ENCODE results near the gene CBFA2T3. TPM values are rescaled to one million over a fixed set of nuclear protein-coding genes. Genes with fewer than 3 reads are reported as not detected.

Gene CBFA2T3
- total and polyA plus RNA-seq, 8 donors = 3.8 to 10.4 (median 5.4) TPM

GRCh38 chr16:88993946-88994600 lies 17.1 kb upstream of the CBFA2T3 start:
- no peak overlapping the region for H3K4me3 ChIP-seq
- peak in 1 of 4 donors; percentile 64 for DNase-seq
- no peak for ATAC-seq

DNA sequence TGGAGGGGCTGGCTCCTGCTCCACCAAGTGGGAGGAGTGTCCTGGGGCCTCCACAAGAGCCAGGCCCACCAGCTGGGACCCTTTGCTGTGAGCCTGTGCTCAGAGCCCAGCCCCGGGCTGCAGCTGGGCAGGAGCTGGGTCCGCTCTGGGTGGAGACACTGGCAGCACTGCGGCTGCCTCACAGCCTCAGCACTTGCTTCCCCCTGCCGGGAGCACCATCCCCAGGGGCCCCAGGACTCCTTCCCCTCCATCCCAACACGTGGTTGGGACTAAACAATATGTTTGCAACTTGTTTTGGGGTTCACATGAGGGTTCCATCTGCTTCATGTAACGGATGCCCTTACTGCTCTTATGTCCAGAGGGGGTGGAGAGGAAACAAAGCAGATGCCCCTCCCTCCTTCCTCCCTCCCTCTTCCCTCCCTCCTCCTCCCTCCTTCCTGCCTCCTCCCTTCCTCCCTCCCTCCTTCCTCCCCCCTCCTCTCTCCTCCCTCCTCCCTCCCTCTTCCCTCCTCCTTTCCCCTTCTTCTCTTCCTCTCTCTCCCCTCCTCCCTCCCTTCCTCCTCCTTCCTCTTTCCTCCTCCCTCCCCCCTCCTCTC lies 16.3 kb upstream of the CBFA2T3 start:
- ATAC-seq (peak; percentile 17), DNase-seq (peak in 1 of 4 donors; percentile 79)
- no peak overlapping the region for H3K4me3 ChIP-seq
- no peaks in the 10 kb centered on the region for H3K36me3 ChIP-seq
- intact Hi-C loops (cut with DNase I) = no loop called here
- H3K27me3 ChIP-seq = peaks cover 0 to 64% of the 10 kb centered on the region in 2 donors
- H3K27ac ChIP-seq = no peak overlapping the region
- peaks cover 0 to 5% of the 10 kb centered on the region in 2 donors for H3K4me1 ChIP-seq
- peaks cover 2 to 14% of the 10 kb centered on the region in 2 donors for H3K9me3 ChIP-seq
- no peak for TF ChIP-seq CTCF (IDR thresholded peaks at IDR 0.05)

More at GRCh38 chr16:88993946-88994600, 17.1 kb upstream of the CBFA2T3 start:
- TF ChIP-seq CTCF (IDR thresholded peaks at IDR 0.05) = no peak
- Histone ChIP-seq H3K9me3 (peaks cover 4 to 16% of the 10 kb centered on the region in 2 donors), H3K4me1 (peaks cover 0 to 5% of the 10 kb centered on the region in 2 donors), H3K27me3 (peaks cover 0 to 61% of the 10 kb centered on the region in 2 donors), H3K27ac (no peak overlapping the region), H3K36me3 (no peaks in the 10 kb centered on the region)
- intact Hi-C loops (cut with DNase I) = no loop called here

GRCh38 chr16:88992351-88993165 lies 15.6 kb upstream of the CBFA2T3 start:
- Histone ChIP-seq H3K27me3 (peaks cover 0 to 64% of the 10 kb centered on the region in 2 donors), H3K27ac (no peak overlapping the region)
- intact Hi-C loops (cut with DNase I) = no loop called here

DNA sequence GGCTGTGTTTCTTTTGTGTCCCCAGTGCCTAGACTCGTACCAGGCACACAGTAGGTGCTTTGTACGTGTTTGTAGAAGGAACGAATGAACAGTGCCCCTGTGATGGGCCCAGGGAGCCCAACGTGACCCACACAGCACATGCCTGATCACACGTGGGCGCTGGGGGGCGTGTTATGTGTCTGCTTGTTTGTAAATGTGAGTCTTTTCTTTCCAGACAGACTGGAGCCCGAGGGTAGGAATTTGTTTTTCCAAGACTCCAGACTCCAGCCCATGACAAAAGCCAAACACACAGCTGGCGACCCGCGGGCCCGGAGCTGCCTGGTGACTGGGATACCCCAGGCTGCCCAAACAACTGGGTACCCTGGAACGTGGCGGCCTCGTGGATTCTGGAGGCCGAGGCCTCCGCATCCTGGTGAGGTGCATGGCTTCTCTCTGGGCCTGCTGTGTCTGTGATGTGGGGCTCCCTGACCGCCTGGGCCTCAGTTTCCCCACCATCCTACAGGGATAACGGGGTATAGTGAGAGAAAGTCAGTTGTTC lies 14.9 kb upstream of the CBFA2T3 start:
- DNase-seq (peak in 1 of 4 donors; percentile 63), ATAC-seq (no peak)
- no peak overlapping the region for H3K4me3 ChIP-seq
- H3K36me3 ChIP-seq = no peaks in the 10 kb centered on the region
- H3K4me1 ChIP-seq = peaks cover 0 to 5% of the 10 kb centered on the region in 2 donors
- H3K27me3 ChIP-seq = peaks cover 0 to 64% of the 10 kb centered on the region in 2 donors
- intact Hi-C loops (cut with DNase I) = no loop called here
- no peak for TF ChIP-seq CTCF (IDR thresholded peaks at IDR 0.05)
- no peak overlapping the region for H3K27ac ChIP-seq
- H3K9me3 ChIP-seq = no peaks in the 10 kb centered on the region

More at GRCh38 chr16:88992351-88993165, 15.6 kb upstream of the CBFA2T3 start:
- ATAC-seq (no peak), DNase-seq (peak in 1 of 4 donors; percentile 55)
- no peaks in the 10 kb centered on the region for H3K36me3 ChIP-seq
- H3K4me1 ChIP-seq = peaks cover 0 to 5% of the 10 kb centered on the region in 2 donors
- no peak for TF ChIP-seq CTCF (IDR thresholded peaks at IDR 0.05)
- peaks cover 0 to 7% of the 10 kb centered on the region in 2 donors for H3K9me3 ChIP-seq
- no peak overlapping the region for H3K4me3 ChIP-seq
